GM19238 (cell line): ENCODE data around the gene KCNB1.

Experiments used
- DNase-seq: peaks from one replicate; pipeline ENCODE4 v3.0.0; 2011; ENCODE audit warnings: low spot score; ENCODE audit not compliant: insufficient read length

The KCNB1 gene

DNA sequence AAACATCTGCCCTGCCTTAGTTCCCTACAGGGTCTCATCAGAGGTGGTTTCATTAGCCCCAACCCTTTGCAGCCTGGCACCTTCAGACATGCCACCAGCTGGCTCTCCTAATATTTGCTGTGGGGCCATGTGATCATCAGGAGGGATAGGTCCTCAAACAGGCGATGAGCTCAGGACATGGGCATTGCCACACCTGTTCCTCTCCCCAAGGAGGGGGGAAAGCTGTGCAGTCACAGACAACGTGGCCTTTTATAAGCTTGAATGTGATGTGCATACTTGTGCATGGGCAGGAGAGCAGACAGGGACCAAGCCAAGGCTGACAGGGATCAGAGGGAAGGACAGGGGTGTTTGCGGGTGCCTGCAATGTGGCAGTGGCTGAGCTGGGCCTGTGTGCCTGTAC is 125.8 kb downstream of the KCNB1 start:
- DNase-seq: no peak

DNA sequence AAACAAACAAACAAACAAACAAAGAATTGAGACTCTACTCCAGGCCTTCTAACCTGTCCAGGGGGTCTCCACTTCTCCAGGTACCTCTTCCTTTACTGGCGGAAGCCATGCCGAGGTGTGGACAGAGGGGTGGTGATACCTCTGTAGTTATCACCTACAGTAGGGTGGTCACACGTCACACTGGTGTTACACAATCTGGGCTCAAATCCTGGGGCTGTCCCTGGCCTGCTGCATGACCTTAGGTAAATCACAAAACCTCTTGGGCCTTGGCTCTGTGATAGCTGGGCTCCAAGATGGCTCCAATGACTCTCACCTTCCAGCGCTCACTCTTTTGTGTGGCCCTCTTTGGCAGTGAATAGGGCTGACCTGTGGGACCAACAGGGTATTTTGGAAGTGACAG is 127.8 kb downstream of the KCNB1 start:
- DNase-seq: no peak

DNA sequence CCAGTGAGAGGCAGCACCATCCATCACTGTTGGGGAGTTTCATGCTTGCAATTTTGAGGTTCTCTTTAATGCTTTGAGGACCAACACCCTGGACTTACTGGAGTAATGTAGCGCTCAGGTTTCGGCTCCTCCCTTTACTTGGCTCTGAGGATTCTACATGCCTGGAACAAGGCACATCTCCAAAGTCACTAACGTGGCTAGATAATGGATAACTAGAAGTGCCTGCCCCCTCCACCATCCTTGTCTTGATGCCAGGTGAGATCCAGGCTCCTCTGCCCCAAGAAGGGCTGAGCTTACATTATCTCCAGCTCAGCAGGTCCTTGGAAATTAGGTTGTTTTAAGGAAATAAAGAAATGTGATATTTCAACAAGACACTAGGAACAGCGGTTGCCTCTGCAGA is 129.1 kb downstream of the KCNB1 start:
- no peak for DNase-seq

DNA sequence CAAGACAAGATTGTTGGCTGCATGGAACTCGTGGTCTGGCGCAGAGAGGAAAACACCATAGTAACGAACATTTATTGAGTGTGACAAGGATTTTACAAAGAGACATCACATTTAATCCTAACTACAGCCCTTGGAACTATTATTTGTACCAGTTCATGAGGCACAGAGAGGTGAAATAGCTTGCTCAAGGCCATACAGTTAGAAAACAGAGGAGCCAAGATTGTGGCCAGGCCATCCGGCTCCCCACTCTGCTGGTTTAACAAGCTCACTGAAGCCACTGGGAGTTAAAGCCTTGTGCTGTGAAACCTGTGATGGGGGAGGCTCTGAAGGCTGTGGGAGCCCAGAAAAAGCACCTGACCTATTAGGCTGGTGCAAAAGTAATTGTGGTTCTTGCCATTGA is 129.7 kb downstream of the KCNB1 start:
- no peak for DNase-seq

DNA sequence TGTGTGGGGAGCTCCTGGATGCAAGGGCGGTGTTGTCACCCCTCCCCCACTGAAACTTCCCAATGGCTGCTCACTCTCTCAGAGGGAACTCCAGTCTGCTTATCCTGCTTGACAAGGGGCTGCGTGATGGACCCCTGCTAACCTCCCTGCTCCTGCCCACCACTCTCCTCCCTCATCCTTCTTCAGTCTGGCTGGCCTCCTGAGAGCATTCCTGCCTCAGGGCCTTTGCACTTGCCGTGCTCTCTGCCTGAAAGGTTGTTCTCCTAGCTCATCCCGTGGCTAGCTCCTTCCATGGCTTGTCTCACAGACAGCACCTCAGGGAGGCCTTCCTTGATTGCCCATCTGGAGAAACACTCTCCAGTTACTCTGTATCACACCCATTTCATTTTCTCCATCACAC is 130.7 kb downstream of the KCNB1 start:
- DNase-seq: no peak

DNA sequence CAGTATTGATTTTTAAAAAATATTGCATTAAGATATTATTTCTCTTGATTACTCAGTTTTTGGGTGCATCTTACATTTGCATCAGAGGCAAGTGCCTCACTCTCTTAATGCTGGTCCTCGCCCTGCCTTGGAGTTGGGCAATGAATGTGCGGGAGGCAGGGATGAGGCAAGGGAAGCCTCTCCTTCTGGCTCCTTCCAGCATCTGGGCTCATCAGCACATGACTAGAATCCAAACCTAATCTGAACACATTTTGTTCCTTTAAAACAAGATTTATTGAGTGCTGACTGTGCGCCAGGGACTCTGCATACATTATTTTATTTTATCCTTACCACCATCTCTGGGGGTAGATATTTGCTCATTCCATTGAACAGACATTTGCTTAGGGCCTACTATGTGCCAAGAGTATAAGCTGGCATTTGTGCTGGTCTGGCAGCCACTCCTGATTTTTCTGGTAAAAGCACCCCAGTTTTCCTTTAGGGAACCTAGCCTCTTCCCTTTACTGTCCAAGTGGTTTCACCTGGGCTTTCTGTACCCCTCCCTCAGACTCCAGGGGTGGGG is 132.7 kb downstream of the KCNB1 start:
- no peak for DNase-seq

DNA sequence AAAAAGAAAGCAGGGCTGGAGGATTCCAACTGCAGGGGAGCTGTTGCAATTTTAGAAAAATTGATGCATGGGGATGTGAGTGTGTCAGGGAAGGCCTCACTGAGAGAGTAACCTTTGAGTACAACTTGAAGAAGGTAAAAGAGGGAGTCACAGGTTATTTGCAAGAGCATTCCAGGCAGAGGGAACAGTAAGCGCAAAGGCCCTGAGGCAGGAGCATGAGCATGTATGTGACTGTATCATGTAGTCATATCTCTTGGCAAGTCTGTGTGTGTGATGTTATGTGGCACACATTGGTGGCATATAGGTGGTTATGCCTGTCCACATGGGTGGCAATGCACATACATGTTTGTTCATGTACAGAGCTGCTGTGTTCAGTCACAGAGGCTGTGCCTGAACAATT is 133.4 kb downstream of the KCNB1 start:
- DNase-seq: no peak

- DNase-seq: no peak
Measured at GRCh38 chr20:49348563-49348962, 133.9 kb downstream of the KCNB1 start.

- DNase-seq: no peak
Measured at GRCh38 chr20:49347156-49347555, 135.3 kb downstream of the KCNB1 start.

GRCh38 chr20:49346682-49347081 is 135.8 kb downstream of the KCNB1 start:
- DNase-seq: no peak

- no peak for DNase-seq
Measured at GRCh38 chr20:49345524-49345923, 136.9 kb downstream of the KCNB1 start.

DNA sequence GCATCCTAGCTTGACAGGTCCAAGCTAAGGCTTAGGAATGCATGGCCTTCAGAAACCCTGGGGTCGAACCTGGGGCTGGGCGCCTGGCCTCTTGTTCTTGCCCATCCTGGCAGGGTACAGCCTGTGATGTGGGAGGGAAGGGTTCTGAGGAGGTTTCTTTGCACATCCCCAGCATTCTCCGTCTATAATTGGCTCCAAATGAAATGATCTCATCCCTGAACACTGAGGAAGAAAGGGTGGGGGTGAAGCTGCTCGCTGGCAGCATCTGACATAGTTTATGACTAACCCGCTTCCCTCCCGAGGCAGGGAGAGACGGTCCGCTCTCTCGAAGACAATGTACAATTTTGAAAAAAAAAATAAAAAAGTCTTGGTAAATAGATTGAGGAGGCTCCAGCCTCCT is 137.5 kb downstream of the KCNB1 start:
- DNase-seq: no peak

DNA sequence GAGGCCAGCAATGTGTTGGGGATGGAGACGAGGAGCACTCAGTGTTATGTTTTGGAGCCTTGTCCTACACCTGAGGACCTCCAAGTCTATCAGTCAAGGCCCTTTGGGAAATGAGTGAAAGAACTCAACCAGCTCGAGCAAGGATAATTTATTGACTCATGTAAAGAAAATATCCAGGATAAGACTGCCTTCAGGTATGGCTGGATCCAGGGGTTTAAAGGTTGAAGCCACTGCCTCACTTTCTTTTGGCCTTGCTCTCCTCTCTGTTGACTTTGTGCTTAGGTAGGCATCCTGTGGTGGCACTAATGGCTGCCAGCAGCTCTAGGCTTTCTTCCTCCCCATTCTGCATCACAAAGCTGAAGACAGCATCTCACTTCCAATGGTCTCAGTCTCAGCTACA is 138.3 kb downstream of the KCNB1 start:
- DNase-seq: no peak

DNA sequence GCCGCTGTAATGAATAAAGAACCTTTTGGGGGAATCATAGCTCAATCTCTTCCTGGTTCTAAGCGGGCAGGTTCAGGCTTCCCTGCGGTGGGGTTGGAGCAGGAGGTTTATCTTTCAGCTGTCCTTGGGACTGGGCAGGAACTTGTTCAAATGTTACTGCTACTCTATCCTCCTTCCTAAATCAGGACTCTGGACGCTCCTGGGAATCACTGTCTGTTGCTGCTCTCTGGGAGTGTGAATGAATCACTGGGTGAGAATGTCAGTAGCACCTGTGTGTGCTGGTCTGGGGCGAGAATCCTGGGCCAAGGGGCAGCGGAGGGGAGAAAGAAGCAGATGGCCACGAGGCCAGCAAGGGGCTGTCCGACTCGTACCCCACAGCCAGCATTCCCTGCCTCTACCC is 139.2 kb downstream of the KCNB1 start:
- DNase-seq: no peak

DNA sequence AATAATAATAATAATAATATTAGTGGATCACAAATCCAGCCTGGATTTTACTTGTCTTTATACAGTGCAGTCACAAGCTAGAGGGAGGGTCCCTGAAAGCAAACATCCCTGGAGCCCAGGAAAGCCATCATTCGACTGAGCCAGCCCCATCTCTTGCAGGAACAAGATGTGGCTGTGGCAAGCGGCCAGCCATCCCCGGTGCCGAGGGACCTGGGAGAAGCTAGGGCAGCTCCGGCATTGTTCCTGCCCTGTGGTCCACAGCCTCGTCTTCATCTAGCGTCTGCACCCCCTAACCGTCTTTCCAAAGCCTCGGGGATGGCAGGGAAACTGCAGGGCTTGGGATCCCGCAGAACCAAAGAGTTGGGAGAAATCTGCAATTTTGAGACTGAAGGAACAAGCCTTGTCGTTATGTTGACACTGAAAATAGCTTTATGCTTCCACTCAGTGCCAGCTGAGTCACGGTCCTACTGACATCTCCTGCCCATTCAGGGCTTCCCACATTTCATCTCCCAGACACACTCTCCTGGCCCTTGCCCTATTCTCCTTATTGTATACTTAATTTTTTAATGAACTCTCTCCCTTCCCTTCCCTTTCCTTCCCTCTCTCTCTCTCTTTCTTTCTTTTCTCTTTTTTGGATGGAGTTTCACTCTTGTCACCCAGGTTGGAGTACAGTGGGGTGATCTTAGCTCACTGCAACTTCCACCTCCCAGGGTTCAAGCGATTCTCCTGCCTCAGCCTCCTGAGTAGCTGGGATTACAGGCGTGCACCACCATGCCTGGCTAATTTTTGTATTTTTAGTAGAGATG is 142.1 kb downstream of the KCNB1 start:
- DNase-seq: no peak

DNA sequence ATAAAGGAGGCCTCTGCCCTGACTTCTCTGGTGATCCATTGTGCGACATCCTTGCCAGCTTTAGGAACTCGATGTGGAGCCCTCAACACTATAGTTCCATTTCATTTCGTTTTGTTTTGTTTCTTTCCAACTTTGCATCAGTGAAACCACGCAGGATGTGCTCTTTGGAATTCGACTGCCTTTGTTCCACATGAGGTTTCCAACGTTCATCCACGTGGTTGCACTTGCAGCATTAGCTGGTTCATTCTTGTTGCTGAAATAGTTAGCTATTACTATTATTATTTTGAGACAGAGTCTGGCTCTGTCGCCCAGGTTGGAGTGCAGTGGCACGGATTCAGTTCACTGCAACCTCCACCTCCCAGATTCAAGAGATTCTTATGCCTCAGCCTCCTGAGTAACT is 143.3 kb downstream of the KCNB1 start:
- DNase-seq: no peak

DNA sequence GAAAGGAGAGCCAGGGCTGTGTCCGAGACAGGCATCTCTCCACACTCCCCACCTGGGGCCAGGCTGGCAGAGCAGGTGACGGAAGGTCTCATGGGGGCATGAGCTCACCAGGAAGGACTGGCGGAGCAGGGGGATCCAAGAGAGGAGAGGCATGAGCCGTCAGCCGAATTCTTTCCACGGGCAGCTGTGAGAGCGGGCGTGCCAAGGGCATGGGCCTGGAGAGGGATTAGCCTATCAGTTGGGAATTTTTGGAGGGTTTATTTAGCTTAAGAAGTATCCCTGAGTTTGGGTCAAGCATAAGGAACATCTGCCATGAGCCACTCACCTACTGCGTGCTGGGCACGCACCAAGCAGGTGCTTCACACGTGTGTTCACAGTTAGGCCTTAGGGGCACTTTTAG is 144.4 kb downstream of the KCNB1 start:
- DNase-seq: no peak

DNA sequence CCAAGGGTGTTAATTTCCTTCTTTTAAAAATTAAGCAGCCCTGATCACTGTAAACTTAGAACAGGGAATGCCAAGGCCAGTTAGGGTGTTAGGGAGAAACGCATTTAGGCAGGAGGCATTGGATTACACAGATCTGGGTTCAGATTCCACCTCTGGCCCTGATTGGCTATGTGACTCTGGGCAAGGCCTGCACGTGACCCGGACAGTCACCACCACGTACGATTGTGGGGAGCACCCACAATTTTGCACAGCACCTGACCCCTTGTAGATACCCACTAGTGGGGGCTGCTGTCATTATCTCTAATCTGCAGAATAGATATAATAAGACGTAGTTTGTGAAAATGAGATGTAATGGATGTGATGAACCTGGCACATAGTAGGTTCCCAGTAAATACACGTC is 145.1 kb downstream of the KCNB1 start:
- DNase-seq: no peak

DNA sequence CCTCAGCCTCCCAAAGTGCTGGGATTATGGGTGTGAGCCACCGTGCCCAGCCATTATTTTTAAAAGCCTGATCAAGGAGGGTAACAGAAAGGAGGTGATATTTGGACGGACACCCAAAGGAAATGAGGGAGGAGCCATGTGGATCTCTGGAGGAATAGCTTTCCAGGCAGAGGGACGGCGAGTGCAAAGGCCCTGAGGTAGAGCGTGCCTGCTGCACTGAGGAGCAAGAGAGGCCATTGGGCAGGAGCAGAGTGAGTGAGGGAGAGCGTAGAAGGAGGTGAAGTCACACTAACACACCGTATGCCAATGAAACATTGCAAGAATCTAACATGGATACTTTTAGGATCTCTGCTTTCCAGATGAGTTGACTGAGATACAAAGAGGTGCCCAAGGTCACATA is 145.7 kb downstream of the KCNB1 start:
- no peak for DNase-seq

DNA sequence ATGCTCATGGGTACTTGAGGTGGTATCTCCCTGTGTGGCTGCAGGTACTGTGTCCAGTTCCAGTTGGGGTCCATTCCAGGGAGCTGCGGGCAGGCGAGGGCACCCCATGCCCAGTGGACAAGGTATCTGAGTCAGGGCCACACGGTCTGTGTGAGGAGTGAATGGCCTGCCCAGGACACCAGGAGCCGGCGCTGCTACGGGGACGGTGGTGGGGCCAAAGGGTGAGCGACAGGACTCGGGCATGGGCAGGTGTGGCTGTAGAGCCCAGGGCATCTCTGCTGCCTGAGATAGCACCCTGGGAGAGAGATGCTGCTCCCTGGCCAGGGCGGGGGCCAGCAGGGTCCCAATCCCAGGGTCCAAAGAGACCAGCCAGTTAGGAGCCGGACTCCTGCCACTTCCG is 147.0 kb downstream of the KCNB1 start:
- DNase-seq: no peak

DNA sequence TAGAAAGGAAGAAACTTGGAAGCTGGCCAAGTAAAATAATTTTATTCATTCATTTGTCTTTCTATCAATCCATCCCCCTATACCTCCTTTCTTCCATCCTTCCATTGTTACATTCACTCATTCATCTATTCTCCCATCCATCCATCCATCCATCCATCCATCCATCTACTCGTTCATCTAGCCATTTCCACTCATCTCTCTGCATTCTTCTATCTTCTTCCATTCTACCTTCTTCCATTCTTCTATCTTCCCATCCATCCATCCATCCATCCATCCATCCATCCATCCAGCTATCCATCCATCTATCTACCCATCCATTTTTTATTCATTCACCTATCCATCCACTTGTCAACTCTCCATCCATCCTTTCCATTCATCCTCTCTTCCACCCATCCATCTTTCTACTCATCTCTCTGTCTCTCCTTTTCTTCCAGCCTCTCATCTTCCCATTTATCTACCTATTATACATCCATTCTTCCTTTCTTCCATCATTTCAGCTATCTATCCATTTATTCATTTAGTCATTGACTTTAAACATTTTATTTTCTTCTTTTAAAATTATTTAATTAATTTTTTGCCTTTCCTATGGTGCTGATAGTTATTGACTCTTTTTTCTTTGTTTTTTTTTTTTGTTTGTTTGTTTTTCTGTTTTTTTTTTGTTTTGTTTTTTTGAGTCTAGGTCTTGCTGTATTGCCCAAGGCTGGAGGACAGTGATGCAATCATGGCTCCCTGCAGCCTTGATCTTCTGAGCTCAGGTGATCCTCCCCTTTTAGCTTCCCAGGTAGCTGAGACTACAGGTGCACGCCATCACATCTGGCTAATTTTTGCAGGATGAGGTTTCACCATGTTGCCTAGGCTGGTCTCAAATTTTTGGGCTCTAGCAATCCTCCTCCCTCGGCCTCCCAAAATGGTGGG is 151.5 kb downstream of the KCNB1 start:
- DNase-seq: no peak

GRCh38 chr20:49328790-49329189 is 153.7 kb downstream of the KCNB1 start:
- DNase-seq: no peak
